ENCODE results near the gene PRKD1. TPM values are rescaled to one million over a fixed set of nuclear protein-coding genes. Genes with fewer than 3 reads are reported as not detected.

The PRKD1 gene
- total RNA-seq, 1 experiment from 2014 or later: 2.7 TPM

- Histone ChIP-seq H4K8ac (replicated peaks; ENCODE audit: insufficient read length, low read depth, low read length) (no peak overlapping the region), H3K14ac (ENCODE audit: insufficient read depth, low read length) (no peak overlapping the region), H3K79me1 (ENCODE audit: insufficient read depth, low read depth, low read length, poor library complexity, severe bottlenecking) (no peaks in the 10 kb centered on the region), H3T11ph (ENCODE audit: low read length) (no peak overlapping the region), H2AFZ (ENCODE audit: low read length) (no peak overlapping the region), H2AK5ac (ENCODE audit: insufficient read length, low read length) (no peak overlapping the region), H3K18ac (ENCODE audit: insufficient read length, low read depth, low read length) (no peak overlapping the region), H3K79me2 (ENCODE audit: insufficient read depth, low read length) (no peaks in the 10 kb centered on the region), H3K4ac (ENCODE audit: low read depth, low read length) (no peak overlapping the region), H2BK20ac (ENCODE audit: low read depth, low read length, poor library complexity, severe bottlenecking) (no peak overlapping the region), H3K9ac (ENCODE audit: extremely low read depth, insufficient read length, low read length) (no peak overlapping the region), H4K20me1 (ENCODE audit: control insufficient read depth, insufficient read depth, insufficient read length) (no peaks in the 10 kb centered on the region), H3K27me3 (ENCODE audit: insufficient read depth, low read length) (no peaks in the 10 kb centered on the region), H2BK120ac (ENCODE audit: low read depth, low read length, poor library complexity, severe bottlenecking) (no peak overlapping the region), H4K91ac (ENCODE audit: insufficient read length, low read depth, low read length) (no peak overlapping the region), H3K27ac (ENCODE audit: insufficient read length, low read depth, low read length) (no peak overlapping the region), H3K23me2 (ENCODE audit: insufficient read length, low read depth, low read length, poor library complexity, severe bottlenecking) (no peaks in the 10 kb centered on the region), H3K56ac (ENCODE audit: insufficient read length, low read depth, low read length) (no peak overlapping the region), H3K9me3 (ENCODE audit: control insufficient read depth, low read depth, low read length) (no peaks in the 10 kb centered on the region), H3K4me1 (ENCODE audit: insufficient read depth, low read length) (no peaks in the 10 kb centered on the region), H2BK5ac (ENCODE audit: insufficient read length, low read length) (no peak overlapping the region), H2BK15ac (ENCODE audit: low read depth, low read length) (no peak overlapping the region), H4K5ac (ENCODE audit: insufficient read length, low read depth, low read length) (no peak overlapping the region), H2BK12ac (ENCODE audit: insufficient read length, low read depth, low read length) (no peak overlapping the region), H3K4me2 (ENCODE audit: insufficient read depth, insufficient read length, low read length) (no peak overlapping the region), H3K23ac (ENCODE audit: insufficient read length, low read depth, low read length) (no peak overlapping the region)
- no peak for DNase-seq
- TF ChIP-seq CTCF (conservative IDR thresholded peaks at IDR 0.05): no peak
- Mint-ChIP-seq H3K4me1 (no peaks in the 10 kb centered on the region), H3K9me3 (no peaks in the 10 kb centered on the region), H3K4me3 (no peak overlapping the region), H3K36me3 (ENCODE audit: insufficient read depth in 1 of 3, low read depth in 3 of 3) (no peaks in the 10 kb centered on the region), H3K27me3 (ENCODE audit: low read depth) (0 out of 2 replicates have a peak, but pooled peaks cover 2% of the 10 kb centered on the region), H3K27ac (no peak overlapping the region)
- WGBS (ENCODE audit: extremely low coverage, insufficient read length, low lambda C conversion rate): no CpG with 5 or more reads among the region's 2 CpGs
Observed at GRCh38 chr14:29545714-29546113, 381.9 kb downstream of the PRKD1 start.
